ENCODE measurements around the gene CTBP2. TPM values are rescaled to one million over a fixed set of nuclear protein-coding genes. Genes with fewer than 3 reads are reported as not detected.
"Not testable (repeated sequence)": the region's sequence is repeated elsewhere in the genome, so short reads cannot be mapped to it uniquely, and the experiment has no call there.

The CTBP2 gene
- total RNA-seq, 3 donors from 2014 or later (not counting 1 experiment from before 2014, with no cell fraction given) = 120 to 179 (median 124) TPM

DNA sequence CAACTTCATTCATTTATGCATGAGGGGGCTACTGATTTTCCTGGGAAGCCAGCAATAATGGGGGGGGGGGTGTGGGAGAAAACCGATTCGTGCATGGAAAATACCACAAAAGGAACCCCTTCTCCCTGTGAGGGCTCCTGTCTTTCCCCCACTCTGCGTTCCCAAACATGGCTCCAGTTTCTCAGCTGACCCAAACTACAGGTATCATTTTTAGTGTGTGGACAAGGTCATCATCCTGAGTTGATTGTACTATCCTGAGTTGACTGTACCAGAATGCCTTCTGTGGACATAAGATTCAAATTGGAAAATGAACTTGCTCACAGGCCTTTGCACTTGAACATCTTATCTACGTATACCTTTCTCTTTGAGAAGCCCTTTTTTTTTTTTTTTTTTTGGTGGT is 168.5 kb downstream of the CTBP2 start:
- TF ChIP-seq, protein P1, sequence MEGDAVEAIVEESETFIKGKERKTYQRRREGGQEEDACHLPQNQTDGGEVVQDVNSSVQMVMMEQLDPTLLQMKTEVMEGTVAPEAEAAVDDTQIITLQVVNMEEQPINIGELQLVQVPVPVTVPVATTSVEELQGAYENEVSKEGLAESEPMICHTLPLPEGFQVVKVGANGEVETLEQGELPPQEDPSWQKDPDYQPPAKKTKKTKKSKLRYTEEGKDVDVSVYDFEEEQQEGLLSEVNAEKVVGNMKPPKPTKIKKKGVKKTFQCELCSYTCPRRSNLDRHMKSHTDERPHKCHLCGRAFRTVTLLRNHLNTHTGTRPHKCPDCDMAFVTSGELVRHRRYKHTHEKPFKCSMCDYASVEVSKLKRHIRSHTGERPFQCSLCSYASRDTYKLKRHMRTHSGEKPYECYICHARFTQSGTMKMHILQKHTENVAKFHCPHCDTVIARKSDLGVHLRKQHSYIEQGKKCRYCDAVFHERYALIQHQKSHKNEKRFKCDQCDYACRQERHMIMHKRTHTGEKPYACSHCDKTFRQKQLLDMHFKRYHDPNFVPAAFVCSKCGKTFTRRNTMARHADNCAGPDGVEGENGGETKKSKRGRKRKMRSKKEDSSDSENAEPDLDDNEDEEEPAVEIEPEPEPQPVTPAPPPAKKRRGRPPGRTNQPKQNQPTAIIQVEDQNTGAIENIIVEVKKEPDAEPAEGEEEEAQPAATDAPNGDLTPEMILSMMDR (IDR thresholded peaks at IDR 0.05) = no peak
- Histone ChIP-seq H3K27ac (ENCODE audit: low read length) (no peak overlapping the region), H3K4me1 (ENCODE audit: control insufficient read depth, insufficient read depth, low read length) (no peaks in the 10 kb centered on the region), H3K4me3 (ENCODE audit: low read length) (no peak overlapping the region), H3K27me3 (ENCODE audit: control insufficient read depth, insufficient read depth, low read length) (no peaks in the 10 kb centered on the region), H3K9me3 (ENCODE audit: control insufficient read depth, insufficient read depth, low read length) (no peaks in the 10 kb centered on the region), H3K36me3 (ENCODE audit: control insufficient read depth, insufficient read depth, low read length) (peaks cover 78% of the 10 kb centered on the region)
- H3K27me3 Mint-ChIP-seq (ENCODE audit: low read depth in 2 of 2) = no peaks in the 10 kb centered on the region
- H3K4me1 Mint-ChIP-seq = peaks cover 6 to 8% of the 10 kb centered on the region in 2 donors
- DNase-seq = no peak
- H3K4me3 Mint-ChIP-seq = no peak overlapping the region
- no peaks in the 10 kb centered on the region for H3K9me3 Mint-ChIP-seq
- intact Hi-C loops (cut with micrococcal nuclease) = loop anchor here (1.0 to 5.0 kb wide), 2 partner anchors 69 to 350 kb away; no protein-coding TSS in a partner anchor
- peaks cover 4% of the 10 kb centered on the region for H3K36me3 Mint-ChIP-seq
- no peak overlapping the region for H3K27ac Mint-ChIP-seq
- ATAC-seq = no peak
- WGBS (ENCODE audit: insufficient coverage) = 100% methylated on average over 3 of the region's 4 CpGs

DNA sequence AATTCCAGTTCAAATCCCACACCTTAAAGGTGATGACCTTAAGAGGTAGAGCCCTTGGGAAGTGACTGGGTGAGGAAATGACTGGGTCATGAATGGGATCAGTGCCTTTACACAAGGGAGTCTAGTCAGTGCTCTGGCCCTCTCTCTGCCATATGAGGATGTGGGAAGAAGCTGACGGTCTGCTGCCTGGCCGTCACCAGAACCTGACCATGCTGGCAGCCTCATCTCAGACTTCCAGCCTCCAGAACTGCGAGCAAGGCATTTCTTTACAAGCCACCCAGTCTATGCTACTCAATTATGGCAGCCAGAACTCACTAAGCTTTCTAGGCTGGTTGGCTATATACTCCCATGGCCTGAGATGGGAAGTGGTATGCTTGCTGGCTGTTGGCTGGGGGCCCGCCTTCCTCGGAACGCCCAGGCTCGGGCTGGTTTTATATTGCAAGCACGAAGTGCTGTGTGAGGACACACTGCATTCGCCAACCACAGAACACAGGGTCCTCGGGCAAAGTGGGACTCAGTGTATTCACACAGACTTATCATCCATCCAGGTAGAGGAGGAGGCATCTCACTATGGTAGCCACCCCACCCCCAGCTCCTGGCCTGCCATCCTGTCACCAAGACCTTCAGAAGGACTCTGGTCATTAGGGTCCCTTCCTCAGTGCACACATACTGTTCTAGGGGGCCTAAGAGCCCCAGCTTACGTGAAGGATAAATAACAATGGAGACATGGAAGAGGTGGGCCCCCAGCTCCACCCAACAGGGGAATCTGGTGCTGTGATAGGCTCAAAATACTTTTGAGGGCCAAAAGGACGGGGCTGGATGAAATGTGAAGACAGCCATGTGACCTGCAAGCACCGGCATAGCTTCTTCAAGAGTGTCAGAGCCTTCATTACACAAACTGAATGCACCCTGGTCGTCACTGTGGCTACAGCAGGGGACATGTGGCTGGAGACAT is 169.4 kb downstream of the CTBP2 start:
- H3K4me3 ChIP-seq (ENCODE audit: low read length) = no peak overlapping the region
- no peak for DNase-seq

DNA sequence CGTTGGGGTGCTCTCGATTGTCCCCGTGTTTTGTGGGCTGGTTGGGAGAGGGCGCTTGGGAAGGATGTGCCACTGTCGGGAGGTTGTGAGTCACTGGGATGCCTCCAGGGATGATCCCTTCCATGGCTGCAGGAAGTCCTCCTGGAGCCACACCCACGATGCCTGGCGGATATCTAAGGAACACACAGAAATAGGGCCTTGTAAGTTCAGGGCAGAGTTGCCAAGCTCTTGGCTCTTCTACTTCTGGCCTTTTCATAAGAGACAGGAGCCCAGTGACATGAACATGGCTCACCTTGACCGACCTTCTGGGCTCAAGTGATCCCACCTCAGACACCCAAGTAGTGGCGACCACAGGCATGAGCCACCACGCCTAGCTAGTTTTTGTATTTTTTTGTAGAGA is 170.8 kb downstream of the CTBP2 start:
- ATAC-seq (no peak), DNase-seq (no peak)
- Mint-ChIP-seq H3K4me3 (no peak overlapping the region), H3K9me3 (no peaks in the 10 kb centered on the region), H3K27ac (peak overlapping the region; percentile 66), H3K27me3 (ENCODE audit: low read depth in 2 of 2) (no peaks in the 10 kb centered on the region), H3K4me1 (peaks cover 6 to 8% of the 10 kb centered on the region in 2 donors), H3K36me3 (peaks cover 9% of the 10 kb centered on the region)
- H3K27me3 ChIP-seq (ENCODE audit: control insufficient read depth, insufficient read depth, low read length) = no peaks in the 10 kb centered on the region
- no peak overlapping the region for H3K4me3 ChIP-seq (ENCODE audit: low read length)
- intact Hi-C loops (cut with micrococcal nuclease) = no loop called here
- 94% methylated on average over 10 of the region's 10 CpGs for WGBS (ENCODE audit: insufficient coverage)
- H3K9me3 ChIP-seq (ENCODE audit: control insufficient read depth, insufficient read depth, low read length) = no peaks in the 10 kb centered on the region
- H3K27ac ChIP-seq (ENCODE audit: low read length) = no peak overlapping the region
- H3K36me3 ChIP-seq (ENCODE audit: control insufficient read depth, insufficient read depth, low read length) = peaks cover 79% of the 10 kb centered on the region
- H3K4me1 ChIP-seq (ENCODE audit: control insufficient read depth, insufficient read depth, low read length) = no peaks in the 10 kb centered on the region
- TF ChIP-seq, protein P1 (IDR thresholded peaks at IDR 0.05) = no peak

More for the DNA sequence above, 169.4 kb downstream of the CTBP2 start:
- no peaks in the 10 kb centered on the region for H3K27me3 Mint-ChIP-seq (ENCODE audit: low read depth in 2 of 2)
- H3K4me3 Mint-ChIP-seq = no peak overlapping the region
- TF ChIP-seq, protein P1 (IDR thresholded peaks at IDR 0.05) = no peak
- peaks cover 5 to 6% of the 10 kb centered on the region in 2 donors for H3K4me1 Mint-ChIP-seq
- no peak overlapping the region for H3K27ac ChIP-seq (ENCODE audit: low read length)
- no peak for ATAC-seq
- 85% methylated on average over 14 of the region's 14 CpGs for WGBS (ENCODE audit: insufficient coverage)
- H3K36me3 ChIP-seq (ENCODE audit: control insufficient read depth, insufficient read depth, low read length) = peaks cover 78% of the 10 kb centered on the region
- intact Hi-C loops (cut with micrococcal nuclease) = loop anchor here (5.0 kb wide), 1 partner anchor 351 kb away; no protein-coding TSS in a partner anchor
- no peaks in the 10 kb centered on the region for H3K9me3 Mint-ChIP-seq
- no peaks in the 10 kb centered on the region for H3K4me1 ChIP-seq (ENCODE audit: control insufficient read depth, insufficient read depth, low read length)
- H3K27ac Mint-ChIP-seq = peak overlapping the region in 1 of 2 donors; percentile 66
- peaks cover 4% of the 10 kb centered on the region for H3K36me3 Mint-ChIP-seq
- H3K9me3 ChIP-seq (ENCODE audit: control insufficient read depth, insufficient read depth, low read length) = no peaks in the 10 kb centered on the region
- H3K27me3 ChIP-seq (ENCODE audit: control insufficient read depth, insufficient read depth, low read length) = no peaks in the 10 kb centered on the region

DNA sequence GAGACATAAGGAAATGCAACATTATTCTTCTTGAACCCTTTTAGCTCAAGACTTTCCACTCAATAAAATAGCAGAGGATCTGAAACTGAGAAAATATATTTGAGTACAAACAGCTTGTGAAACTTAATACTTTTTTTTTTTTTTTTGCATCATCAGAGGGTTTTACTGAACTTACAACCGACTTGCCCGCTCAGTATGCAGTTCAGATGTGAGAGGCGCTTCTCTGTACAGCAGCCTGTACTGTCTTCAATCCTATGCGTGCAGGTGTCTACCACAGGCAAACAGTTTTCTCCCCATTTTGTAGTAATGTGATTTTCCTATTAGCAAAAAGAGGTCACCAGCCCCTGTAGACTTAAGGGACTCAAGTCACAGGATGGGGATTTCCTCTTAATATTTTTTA is 171.6 kb downstream of the CTBP2 start:
- H3K27me3 ChIP-seq (ENCODE audit: control insufficient read depth, insufficient read depth, low read length); H3K4me1 ChIP-seq (ENCODE audit: control insufficient read depth, insufficient read depth, low read length); H3K4me3 Mint-ChIP-seq; ATAC-seq; H3K9me3 ChIP-seq (ENCODE audit: control insufficient read depth, insufficient read depth, low read length); H3K9me3 Mint-ChIP-seq; H3K27ac ChIP-seq (ENCODE audit: low read length); DNase-seq; H3K27me3 Mint-ChIP-seq (ENCODE audit: low read depth in 2 of 2); H3K4me3 ChIP-seq (ENCODE audit: low read length); intact Hi-C loops (cut with micrococcal nuclease): not testable (repeated sequence)
- Mint-ChIP-seq H3K4me1 (peaks cover 9 to 12% of the 10 kb centered on the region in 2 donors), H3K27ac (peak overlapping the region; percentile 66), H3K36me3 (peaks cover 13% of the 10 kb centered on the region)
- 84% methylated on average over 4 of the region's 4 CpGs for WGBS (ENCODE audit: insufficient coverage)
- H3K36me3 ChIP-seq (ENCODE audit: control insufficient read depth, insufficient read depth, low read length) = peaks cover 80% of the 10 kb centered on the region

Measured in natural killer cell (primary cell).